HG03064 (cell line): ENCODE measurements around the gene SELPLG.
"Not testable (repeated sequence)": the region's sequence is repeated elsewhere in the genome, so short reads cannot be mapped to it uniquely, and the experiment has no call there.

Experiments used
- ATAC-seq: cut with Tn5 transposase; IDR thresholded peaks from one replicate; pipeline ENCODE4 v1.9.1; 2021; ENCODE audit warnings: low read depth; ENCODE audit not compliant: unreplicated experiment

Gene SELPLG

DNA sequence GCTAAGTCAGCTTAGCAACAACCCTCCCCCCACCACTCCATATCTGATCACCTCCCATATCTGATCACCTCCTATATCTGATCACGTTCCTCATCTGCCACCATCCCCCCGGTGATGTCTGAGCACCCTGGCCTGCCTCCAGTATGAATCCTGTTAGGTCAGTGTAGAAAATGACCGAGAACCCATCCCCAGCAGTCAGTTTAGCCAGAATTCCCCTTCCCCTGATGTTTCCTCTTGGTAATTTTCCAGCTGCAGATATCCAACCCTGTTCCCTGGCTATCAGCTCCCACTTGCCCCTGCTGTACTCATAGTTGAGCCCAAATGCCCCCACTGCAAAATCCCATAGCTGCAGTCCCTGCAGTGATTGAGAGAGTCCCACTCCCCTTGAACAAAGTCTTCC is 12.5 kb downstream of the SELPLG start:
- no peak for ATAC-seq

DNA sequence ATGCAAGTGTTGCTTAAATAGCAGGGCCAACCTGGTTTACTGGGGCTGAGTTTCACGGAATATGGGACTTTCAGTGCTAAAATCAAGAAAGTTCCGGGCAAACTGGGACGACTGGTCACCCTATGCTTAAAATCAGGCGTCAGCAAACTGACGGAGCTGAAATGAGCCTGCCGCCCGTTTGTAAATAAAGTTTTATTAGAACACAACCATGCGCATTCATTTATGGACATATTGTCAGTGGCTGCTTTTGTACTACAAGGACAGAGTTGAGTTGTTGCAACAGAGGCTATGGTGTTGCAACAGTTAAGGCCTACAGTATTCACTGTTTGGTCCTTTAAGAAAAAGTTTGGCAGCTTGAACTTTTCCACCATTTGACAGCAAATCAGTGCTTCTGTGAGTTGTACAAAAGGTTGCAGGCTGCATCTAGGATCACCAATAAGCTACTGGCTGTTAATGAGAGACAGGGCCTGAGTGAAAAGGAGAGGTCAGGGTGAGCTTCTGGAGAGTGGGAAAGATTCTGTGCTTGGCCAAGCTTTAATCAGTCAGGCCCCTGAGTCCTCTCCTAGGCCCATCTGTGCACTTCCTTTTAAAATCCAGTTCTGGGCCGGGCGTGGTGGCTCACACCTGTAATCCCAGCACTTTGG is 13.3 kb downstream of the SELPLG start:
- no peak for ATAC-seq

DNA sequence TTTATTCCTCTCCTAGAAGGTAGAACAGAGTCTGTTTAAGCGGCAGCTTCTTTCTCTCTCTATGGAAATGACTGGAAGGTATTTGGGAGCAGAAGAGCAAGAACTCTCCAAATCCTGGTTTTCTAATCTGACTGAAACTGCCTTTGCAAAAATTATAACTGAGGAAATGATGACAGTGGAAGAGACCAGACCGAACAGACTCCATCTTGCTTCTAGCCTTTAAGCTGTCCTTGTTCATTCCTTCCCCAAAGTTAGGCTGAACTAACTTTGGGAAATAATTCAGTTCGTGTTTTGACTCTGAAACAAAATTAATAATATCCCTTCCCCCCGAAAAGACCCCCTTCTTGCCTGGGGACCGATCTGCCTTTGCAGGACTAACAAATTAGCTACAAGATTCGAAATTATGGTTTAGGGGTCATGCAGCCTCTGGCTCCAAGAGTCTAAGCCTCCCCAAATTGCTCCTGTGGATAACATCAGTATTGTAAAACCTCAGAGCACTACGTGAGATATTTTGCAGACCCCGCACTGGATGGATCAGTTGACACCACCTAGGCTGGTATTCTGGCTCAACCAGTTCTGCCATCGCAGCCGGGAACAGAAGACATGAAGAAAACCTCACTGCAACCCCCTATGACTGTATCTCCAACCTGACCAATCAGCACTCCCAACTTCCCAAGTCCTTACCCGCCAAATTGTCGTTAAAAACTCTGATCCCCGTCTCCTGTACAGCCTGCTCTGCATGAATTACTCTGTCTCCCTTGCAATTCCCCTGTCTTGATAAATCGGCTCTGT is 14.1 kb downstream of the SELPLG start:
- ATAC-seq = no peak

DNA sequence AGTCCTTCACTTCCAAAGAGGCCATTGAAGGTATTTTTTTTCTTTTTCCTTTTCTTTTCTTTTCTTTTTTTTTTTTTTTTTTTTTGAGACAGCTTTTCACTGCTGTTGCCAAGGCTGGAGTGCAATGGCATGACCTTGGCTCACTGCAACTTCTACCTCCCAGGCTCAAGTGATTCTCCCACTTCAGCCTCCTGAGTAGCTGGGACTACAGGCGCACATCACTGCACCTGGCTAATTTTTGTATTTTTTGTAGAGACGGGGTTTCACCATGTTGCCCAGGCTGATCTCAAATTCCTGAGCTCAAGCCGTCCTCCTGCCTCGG is 14.8 kb downstream of the SELPLG start:
- not testable (repeated sequence) for ATAC-seq

DNA sequence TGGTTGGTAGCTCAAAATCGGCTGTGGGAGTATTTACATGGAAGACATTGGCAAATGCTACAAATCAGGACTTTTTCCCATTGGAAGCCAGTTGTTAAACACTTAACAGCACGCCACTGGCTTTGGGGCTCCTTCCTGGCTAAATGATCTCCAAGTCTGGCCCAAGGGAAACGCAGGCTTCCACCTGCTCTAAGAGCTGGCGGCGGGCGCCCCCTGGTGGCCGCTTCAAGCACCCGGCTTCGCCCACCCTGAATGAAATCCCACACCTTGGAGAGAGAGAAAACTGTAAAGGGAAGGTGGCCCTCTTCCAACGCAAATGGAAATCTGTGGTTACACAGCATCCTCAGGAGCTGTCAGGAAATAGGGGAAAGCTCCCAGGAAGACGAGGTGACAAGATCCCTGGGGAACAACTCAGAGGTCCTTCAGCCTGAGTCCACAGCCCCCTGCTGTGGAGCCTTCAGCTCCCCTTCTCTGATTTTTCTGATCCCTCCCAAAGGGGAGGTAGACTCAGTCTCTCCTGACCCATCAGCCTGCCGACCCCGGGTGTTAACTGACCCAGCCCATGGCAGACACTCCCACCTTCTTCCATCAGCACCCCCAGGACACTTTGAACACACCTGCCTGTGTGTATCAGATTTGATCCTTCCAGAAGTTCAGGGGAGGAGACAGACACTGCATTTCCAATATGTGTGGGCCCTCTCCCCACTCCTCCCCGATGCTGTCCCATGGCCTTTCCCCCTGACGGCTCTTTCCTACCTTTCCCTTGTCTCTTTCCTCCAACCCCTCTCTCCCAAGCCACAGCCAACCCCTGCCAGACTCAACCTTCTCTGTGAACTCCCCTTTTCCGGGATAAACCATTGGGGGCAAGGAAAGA is 15.4 kb downstream of the SELPLG start:
- no peak for ATAC-seq

DNA sequence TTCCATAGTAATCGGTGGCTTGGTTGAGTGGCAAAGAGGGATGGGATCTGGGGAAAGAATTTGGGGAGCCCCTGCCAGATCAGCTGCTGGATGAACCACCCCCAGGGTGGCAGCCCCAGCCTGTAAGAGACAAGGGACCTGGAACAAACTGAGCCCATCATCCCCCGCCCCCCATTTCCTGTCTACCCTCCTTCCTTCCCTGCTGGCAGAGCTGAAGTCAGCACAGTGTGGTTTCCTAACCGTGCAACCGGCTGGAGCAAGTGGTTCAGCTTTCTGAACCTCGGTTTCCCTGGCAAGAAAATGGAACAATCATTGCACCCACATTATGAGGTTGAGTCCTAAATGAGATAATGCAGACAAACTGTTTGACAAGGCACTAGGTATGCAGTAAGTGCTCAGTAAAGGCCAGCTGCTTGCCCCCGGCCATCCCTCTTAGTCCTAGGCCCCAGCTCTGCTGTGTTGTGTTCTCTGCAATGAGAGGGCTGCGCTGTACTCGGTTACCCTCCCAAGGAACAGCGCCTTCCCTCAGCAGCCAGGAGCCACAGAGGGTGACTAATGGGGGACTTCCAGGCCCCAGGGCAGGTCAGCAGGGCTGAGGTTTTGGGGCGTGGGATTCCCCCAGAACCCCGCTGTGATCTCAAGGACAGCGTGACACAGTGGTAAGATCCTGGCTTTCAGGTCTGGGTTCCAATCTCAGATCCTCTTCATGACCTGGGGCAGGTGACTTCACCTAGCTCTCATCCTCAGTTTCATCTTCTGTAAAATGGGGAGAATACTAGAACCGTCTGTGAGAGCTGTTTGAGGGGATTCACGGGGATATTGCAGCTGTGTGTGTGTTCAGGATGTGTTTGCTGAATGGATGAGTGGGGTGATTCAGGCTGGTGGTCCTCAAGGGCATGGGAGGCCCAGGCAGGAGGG is 16.5 kb downstream of the SELPLG start:
- peak; percentile 73 for ATAC-seq

DNA sequence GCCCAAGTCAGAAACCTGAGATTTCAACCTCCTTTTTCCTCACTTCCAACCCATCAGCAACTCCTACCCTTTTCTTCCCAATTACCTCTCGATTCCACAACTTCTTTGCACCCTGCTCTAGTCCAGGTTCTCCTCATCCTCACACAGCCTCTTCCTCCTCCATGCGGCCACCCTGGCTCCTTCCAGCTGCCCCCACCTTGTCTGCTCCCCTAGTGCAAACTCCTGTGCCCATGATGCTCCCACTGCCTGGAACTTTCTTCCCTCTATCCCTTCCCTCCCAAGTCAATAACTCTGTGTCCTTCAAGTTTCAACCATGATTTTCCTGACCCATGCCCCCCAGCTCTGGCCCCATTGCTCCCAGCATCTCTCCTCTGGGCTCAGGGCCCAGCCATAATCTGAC is 17.3 kb downstream of the SELPLG start:
- ATAC-seq = no peak

DNA sequence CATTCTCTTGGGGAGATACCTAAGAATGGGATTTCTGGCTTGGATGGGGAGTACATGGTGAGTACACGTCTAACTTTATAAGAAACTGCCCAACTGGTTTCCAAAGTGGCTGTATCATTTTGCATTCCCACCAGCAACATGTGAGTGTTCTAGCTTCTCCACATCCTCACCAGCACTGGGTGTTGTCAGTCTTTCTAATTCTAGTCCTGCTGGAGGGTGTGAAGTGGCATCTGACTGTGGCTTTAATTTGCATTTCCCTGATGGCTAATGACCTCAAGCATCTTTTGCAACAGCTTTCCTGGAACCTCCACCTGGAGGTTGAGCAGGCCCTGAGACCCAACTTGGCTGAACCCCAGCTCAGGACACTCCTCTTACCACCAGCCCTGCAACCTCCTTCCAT is 17.8 kb downstream of the SELPLG start:
- no peak for ATAC-seq

DNA sequence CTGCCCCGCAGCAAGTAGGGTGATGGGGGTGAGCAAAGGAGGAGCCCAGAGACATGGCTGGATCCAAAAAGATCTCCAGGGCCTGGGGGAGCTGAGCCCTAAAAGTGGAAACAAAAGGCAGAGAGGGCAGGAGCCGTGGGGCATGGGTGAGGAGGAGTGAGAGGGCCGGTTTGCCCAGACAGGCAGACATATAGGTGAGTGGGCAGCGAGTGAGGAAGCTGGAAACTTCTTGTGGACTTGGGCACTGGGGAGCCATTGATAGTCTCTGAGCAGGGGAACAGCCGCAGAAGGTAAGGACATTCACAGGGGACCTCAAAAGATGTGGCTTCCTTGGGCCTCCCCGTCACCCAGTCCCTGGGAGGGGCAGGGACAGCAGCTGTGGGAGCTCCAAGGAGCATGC is 19.1 kb downstream of the SELPLG start:
- no peak for ATAC-seq

DNA sequence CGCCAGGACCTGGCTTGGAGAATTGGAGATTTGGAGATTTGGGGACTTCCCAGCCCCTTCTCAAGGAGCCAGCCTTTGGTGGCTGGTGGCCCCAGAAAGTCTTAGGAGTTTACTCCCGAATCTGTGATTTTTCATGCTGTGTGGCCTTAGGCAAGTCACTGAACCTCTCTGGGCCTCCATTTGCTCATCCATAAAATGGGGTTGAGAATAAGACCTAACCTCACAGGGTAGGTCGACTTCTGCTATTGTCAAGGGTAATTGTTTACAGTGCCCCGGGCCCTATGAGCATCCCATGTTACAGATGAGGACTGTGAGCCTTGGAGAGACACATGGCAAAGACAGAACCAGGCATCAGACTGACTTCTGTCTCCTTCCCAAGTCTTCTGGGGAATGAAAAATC is 19.7 kb downstream of the SELPLG start:
- no peak for ATAC-seq

DNA sequence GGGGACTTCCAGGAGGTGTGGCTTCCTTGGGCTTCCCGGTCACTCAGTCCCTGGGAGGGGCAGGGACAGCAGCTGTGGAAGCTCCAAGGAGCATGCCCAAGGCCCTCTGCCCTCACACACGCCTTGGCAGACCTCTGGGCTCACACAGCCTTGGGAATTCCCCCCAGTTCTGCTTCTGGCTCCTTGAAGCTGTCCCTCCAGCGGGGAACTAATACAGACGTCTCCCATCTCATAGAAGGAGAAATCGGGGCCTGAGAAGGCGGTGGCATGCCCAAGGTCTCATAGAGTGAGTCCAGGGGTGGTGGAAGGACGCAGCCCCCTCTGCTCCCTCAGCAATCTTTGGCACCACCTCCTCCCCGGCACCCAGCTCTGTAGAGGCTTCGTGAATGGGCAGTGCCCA is 20.1 kb downstream of the SELPLG start:
- ATAC-seq = no peak

DNA sequence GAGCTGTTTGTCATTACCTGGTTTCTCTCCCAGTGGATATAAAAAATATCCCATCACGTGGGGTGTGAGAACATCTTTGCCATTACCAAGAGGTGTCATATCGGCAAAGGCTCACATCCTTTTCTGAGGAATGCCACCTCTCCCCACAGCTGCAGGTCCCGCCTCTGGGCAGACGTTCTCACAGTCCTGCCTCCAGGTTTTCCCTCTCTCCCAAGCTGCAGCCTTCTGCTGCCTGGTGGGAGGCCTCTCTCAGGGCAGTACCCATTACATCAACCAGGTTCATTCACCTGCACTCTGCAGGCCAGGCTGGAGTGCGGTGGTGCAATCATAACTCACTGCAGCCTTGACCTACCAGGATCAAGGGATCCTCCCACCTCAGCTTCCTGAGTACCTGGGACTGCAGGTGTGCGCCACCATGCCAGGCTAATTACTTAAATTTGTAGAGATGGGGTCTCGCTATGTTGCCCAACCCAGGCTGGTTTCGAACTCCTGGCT is 20.9 kb downstream of the SELPLG start:
- no peak for ATAC-seq

DNA sequence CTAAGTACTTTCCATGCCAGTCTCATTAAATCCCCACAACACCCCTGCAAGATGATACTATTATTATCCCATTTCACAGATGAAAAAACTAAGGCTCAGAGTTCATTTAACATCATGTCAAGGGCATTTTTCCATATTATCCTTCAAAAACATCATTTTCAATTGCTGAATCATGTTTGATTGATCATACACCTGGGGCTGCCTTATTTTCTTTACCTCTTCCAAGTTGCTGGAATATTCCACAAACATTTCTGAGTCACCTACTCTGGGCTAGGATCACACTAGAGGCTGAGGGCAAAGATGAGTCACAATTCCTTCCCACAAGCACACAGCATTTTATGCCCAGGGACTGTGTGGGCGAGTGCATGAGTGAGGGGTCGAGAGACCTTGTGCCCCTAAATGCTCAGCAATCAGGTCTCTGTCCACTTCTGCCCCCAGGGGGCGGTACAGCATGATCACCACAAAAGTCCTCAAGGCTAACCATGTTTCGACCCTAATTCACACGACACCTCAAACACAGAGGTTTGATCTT is 21.7 kb downstream of the SELPLG start:
- ATAC-seq = no peak

DNA sequence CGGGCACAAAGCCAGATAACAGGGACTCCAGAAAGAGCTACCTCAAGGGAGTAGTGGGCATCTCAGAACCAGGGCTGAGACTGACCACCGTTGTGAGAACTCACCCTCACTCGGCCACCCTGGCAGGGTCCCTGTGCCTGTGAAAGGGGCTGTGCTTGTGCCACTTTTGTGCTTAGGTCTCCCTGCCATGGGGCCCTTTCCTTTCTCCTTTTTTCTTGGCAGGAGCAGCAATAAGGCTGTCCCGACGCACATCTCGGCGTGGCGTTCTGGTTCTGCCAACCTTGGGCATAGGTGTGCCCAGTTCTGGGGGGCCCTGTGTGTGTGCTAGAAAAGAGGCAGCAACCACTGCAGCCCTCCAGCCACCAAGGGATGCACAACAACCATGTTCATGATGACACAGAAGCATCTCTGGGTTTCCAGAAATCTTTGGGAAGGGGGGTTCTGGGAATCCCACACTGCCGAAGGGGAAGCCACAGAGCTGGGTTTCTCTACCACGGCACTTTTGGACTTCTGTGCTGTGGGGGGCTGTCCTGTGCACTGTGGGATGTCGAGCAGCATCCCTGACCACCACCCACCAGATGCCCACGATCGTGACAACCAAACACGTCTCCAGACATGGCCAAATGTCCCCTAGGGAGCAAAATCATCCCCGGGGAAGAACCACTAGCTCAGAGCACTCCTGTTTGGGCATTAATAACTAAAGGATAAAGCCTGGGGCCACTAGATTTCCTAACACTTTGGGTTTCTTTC is 22.7 kb downstream of the SELPLG start:
- no peak for ATAC-seq

DNA sequence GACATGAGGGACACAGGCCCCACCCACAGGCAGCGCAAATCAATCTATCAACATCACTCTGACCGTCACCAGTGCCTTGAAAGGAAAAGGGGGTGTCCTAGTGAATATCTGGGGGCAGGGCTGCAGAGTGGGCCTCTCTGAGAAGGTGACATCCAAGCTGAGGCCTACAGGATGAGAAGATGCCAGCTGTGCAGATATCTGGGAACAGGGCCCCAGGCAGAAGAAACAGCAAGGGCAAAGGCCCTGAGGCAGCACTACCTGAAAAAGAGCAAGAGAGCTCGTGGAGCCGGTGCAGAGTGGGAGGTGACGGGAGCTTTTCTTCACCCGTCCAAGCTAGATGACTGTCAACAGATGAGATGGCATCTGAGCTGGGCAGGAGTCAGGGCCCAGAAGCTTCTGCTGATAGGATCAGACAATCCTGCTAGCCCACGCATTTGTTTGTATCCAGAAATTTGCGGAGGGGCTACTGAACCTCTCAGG is 23.3 kb downstream of the SELPLG start:
- no peak for ATAC-seq

DNA sequence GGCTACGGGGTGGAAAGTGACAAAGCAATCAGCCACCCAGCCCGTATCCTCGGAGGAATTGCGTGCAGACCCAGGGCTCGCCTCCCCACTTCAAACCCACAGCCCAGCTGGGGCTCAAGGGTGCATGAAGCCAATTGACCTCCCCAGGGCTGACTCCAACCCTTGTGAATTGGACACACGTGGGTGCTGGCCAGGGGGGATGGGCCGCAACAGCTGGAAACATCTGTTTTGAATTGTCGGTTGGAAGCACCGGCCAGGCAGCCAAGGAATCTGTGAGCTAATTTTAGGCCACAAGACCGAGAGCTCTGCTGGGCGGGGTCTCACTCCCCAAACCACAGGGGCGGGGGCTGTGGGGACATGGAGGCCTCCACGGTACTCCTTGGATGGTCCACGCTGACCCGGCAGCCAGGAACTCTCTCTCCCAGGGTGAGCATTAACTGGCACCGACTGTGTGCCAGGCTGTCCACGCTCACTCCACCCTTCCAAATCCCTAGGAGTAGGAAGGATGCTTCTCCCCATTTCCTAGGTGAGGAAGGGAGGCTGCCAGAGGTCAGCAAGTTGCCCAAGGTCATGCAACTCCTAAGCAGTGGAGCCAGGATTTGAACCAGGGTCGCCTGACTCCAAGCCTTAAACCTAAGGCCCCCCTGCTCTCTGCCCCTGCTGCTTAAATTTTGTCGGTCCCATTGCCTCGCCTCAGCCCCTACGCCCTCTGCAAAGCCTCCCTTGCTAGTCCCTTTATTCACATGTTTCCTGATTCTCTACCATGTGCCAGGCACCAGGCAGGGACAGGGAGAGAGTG is 24.0 kb downstream of the SELPLG start:
- ATAC-seq = no peak

DNA sequence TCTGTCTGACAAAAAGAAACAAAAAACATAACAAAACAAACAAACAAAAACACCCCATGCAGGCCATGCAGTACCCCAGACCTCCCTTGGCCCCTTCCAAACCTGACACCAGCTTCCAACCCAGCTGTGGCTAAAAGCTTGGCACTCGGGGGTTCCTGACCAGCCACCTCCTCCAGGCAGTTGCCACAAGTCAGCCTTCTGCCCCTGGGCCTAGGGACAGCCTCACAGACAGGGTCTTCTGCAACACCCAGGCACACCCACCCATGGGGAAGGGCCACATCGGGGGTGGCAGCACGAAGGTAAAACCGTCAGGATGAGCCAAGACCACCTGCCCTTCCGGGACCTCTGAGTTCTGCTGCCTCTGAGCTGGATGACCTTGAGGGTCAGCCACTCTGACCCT is 25.1 kb downstream of the SELPLG start:
- ATAC-seq = no peak

DNA sequence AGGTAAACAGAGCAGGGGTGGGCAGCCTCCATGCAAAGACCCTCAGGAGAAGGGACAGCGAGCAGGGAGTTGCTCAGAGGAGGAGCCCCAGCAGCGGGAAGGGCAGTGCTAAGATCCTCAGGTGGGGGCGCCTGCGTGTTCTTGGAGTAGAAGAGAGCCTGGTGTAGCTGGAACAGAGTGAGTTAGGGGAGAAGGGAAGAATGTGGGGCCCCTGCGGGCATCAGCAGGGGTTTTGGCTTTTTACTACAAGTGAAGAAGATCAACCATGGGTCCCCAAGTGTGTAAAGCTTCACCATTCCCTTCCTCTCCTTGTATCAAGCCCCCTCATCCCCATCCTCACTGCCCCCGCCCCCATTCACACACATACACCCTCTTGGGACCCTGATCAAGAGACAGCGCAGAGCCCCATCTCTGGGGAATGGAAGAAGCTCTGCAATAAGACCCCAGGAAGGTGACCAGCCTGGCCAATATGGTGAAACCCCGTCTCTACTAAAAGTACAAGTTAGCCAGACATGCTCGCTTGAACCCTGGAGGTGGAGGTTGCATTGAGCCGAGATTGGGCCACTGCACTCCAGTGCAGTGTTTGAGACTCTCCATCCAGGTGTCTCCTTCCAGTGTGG is 25.6 kb downstream of the SELPLG start:
- ATAC-seq = no peak
